ENCODE data around the gene AKAP8.

The AKAP8 gene

DNA sequence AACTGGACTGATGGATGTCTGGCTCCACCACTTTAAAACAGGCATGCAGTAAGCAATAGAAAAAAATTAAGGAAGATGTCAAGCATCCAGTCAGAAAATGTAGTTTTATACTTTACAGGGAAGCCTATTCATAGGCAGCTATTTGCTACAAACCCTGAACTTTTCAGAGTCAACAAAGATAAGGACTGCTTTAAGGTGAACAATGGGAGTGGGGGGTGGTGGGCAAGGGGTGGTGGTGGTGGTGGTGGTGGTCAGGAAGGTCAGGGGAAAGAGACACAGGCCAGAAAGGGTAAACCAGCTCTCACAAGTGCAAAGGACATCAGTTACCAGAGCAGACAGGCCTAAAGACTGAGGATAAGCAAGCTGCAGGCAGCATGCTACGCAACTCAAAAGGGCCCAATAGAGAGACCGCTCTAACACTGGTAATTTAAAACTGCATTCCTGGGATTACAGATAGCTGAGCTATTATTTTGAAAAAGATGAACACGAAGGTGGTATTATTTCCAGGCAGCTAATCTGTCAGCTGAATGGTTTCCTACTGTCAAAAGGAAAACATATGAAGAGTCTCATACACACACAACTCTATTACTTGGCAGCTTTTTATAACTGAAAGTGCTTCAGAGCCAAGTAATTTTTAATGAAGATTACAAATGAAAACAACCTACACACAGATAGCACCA lies 62.1 kb downstream of the AKAP8 start:
- DNase-seq = no peak
- H3K27me3 ChIP-seq (replicated peaks in 2 of 5; ENCODE audit: control insufficient read depth in 4 of 5, insufficient read depth in 5 of 5, low read length in 4 of 5) = no peaks in the 10 kb centered on the region
- peaks cover 15 to 48% (median 25%) of the 10 kb centered on the region in 4 experiments for H3K4me1 ChIP-seq (ENCODE audit: control extremely low read depth in 1 of 4, control insufficient read depth in 4 of 4, insufficient read depth in 4 of 4, low read length in 3 of 4)
- H3K27ac ChIP-seq (ENCODE audit: insufficient read depth in 1 of 2, low read depth in 1 of 2, low read length in 2 of 2, poor library complexity in 1 of 2, severe bottlenecking in 2 of 2) = peak overlapping the region; percentile 6 to 30
- no peaks in the 10 kb centered on the region for H3K9me3 ChIP-seq (ENCODE audit: control extremely low read depth in 1 of 5, control insufficient read depth in 4 of 5, insufficient read depth in 2 of 5, low read depth in 1 of 5, low read length in 4 of 5)
- H3K36me3 ChIP-seq (ENCODE audit: control insufficient read depth in 4 of 4, insufficient read depth in 4 of 4, low read length in 3 of 4) = peaks cover 0 to 9% (median under 1%) of the 10 kb centered on the region in 4 experiments
- 100% methylated on average over 2 of the region's 3 CpGs for WGBS (ENCODE audit: insufficient coverage)
- CTCF ChIA-PET = interaction anchor here (0.8 to 1.6 kb wide), 7 partner anchors 7 to 24 kb away, joined by 3 to 6 read pairs (median 4); no protein-coding TSS in a partner anchor
- POLR2A ChIA-PET = interaction anchor here (1.0 to 1.6 kb wide), 2 partner anchors 9 to 15 kb away, joined by 3 to 5 read pairs; partner anchors contain the start of gene BRD4
- H3K4me3 ChIP-seq (ENCODE audit: control insufficient read depth in 1 of 7, extremely low read depth in 1 of 7, insufficient read depth in 4 of 7, low read depth in 2 of 7, low read length in 6 of 7) = peak overlapping the region in 1 of 7 experiments; percentile 29

DNA sequence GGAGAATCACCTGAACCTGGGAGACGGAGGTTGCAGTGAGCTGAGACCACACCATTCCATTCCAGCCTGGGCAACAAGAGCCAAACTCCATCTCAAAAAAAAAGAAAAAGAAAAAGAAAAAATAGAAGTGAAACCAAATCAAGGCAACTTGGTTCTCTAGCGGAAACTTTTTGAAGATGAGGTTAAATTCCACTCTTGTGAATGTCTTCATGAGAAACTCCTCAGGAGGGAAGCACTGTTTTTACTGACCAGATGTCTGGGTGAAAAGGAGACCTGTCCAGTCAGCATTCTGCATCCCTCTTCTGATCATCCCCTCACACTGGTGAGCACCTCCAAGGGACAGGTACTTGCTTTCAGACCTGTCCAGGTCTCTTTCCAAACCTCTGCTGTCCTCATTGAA lies 63.1 kb downstream of the AKAP8 start:
- Histone ChIP-seq H3K36me3 (ENCODE audit: control insufficient read depth in 4 of 4, insufficient read depth in 4 of 4, low read length in 3 of 4) (peaks cover 0 to 9% (median under 1%) of the 10 kb centered on the region in 4 experiments), H3K27ac (ENCODE audit: insufficient read depth in 1 of 2, low read depth in 1 of 2, low read length in 2 of 2, poor library complexity in 1 of 2, severe bottlenecking in 2 of 2) (peak overlapping the region in 1 of 2 experiments; percentile 13), H3K4me3 (ENCODE audit: control insufficient read depth in 1 of 7, extremely low read depth in 1 of 7, insufficient read depth in 4 of 7, low read depth in 2 of 7, low read length in 6 of 7) (no peak overlapping the region), H3K9me3 (ENCODE audit: control extremely low read depth in 1 of 5, control insufficient read depth in 4 of 5, insufficient read depth in 2 of 5, low read depth in 1 of 5, low read length in 4 of 5) (no peaks in the 10 kb centered on the region), H3K27me3 (replicated peaks in 2 of 5; ENCODE audit: control insufficient read depth in 4 of 5, insufficient read depth in 5 of 5, low read length in 4 of 5) (no peaks in the 10 kb centered on the region), H3K4me1 (ENCODE audit: control extremely low read depth in 1 of 4, control insufficient read depth in 4 of 4, insufficient read depth in 4 of 4, low read length in 3 of 4) (peaks cover 15 to 49% (median 27%) of the 10 kb centered on the region in 4 experiments)
- ChIA-PET POLR2A (no interaction called here), CTCF (interaction anchor here (0.8 to 1.4 kb wide), 3 partner anchors 8 to 13 kb away, joined by 4 to 6 read pairs (median 4); no protein-coding TSS in a partner anchor)
- DNase-seq = no peak
- WGBS (ENCODE audit: insufficient coverage) = 86% methylated on average over 2 of the region's 2 CpGs

DNA sequence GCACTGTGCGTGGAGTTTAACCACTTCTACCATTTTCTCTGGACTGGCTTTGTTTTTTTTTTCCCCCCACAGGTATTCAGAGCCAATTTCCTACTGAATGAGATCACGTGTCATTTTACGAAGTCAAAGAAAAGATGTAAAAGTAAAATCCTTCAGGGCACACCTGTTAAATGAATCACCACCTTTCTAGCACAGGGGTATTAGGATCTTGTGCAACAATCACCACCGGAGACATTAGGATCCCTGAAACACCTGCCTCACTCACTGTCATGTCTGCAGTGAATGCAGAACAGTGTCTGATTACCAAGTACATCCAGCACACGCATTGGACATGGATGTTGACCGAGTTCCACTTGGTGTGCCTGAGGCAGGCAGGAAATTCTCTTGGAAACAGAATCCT lies 64.5 kb downstream of the AKAP8 start:
- H3K4me1 ChIP-seq (ENCODE audit: control extremely low read depth in 1 of 4, control insufficient read depth in 4 of 4, insufficient read depth in 4 of 4, low read length in 3 of 4) = peaks cover 15 to 43% (median 24%) of the 10 kb centered on the region in 4 experiments
- DNase-seq = no peak
- no peaks in the 10 kb centered on the region for H3K9me3 ChIP-seq (ENCODE audit: control extremely low read depth in 1 of 5, control insufficient read depth in 4 of 5, insufficient read depth in 2 of 5, low read depth in 1 of 5, low read length in 4 of 5)
- H3K36me3 ChIP-seq (ENCODE audit: control insufficient read depth in 4 of 4, insufficient read depth in 4 of 4, low read length in 3 of 4) = peaks cover 0 to 9% (median under 1%) of the 10 kb centered on the region in 4 experiments
- ChIA-PET POLR2A (no interaction called here), CTCF (interaction anchor here (1.0 to 1.4 kb wide), 3 partner anchors 17 to 23 kb away, joined by 3 to 4 read pairs (median 4); no protein-coding TSS in a partner anchor)
- H3K27me3 ChIP-seq (replicated peaks in 2 of 5; ENCODE audit: control insufficient read depth in 4 of 5, insufficient read depth in 5 of 5, low read length in 4 of 5) = no peaks in the 10 kb centered on the region
- H3K4me3 ChIP-seq (ENCODE audit: control insufficient read depth in 1 of 7, extremely low read depth in 1 of 7, insufficient read depth in 4 of 7, low read depth in 2 of 7, low read length in 6 of 7) = no peak overlapping the region
- H3K27ac ChIP-seq (ENCODE audit: insufficient read depth in 1 of 2, low read depth in 1 of 2, low read length in 2 of 2, poor library complexity in 1 of 2, severe bottlenecking in 2 of 2) = peak overlapping the region in 1 of 2 experiments; percentile 25
- WGBS (ENCODE audit: insufficient coverage) = 98% methylated on average over 6 of the region's 6 CpGs

DNA sequence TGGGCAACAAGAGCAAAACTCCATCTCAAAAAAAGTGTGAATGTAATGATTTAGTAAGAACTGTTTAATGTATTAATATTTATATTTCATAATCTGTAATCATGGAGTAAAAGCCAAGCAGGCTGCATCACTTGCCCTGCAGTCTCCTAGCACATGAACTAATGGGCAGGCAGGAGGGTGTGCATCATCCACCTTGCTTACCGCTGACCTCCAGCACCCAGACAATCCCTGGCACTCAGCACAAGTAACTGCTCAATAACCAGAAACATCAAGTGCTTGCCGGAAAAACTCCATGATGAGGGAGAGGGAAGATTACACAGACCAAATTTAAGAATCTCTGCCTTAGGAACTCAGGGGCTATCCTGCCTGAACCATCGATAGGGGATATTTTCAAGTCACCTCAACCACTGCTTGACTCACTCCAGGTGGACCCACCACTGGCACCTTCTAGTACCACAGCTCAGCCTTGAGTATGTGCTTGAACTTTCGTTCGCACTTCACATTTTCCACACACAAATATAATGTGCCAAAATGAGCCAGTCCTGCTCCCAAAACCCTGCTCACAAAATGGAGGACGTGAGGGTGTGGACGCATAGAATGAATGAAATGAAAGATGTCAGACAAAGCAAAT lies 65.8 kb downstream of the AKAP8 start:
- no peak overlapping the region for H3K4me3 ChIP-seq (ENCODE audit: control insufficient read depth in 1 of 7, extremely low read depth in 1 of 7, insufficient read depth in 4 of 7, low read depth in 2 of 7, low read length in 6 of 7)
- H3K27me3 ChIP-seq (replicated peaks in 2 of 5; ENCODE audit: control insufficient read depth in 4 of 5, insufficient read depth in 5 of 5, low read length in 4 of 5) = no peaks in the 10 kb centered on the region
- peaks cover 0 to 9% (median under 1%) of the 10 kb centered on the region in 4 experiments for H3K36me3 ChIP-seq (ENCODE audit: control insufficient read depth in 4 of 4, insufficient read depth in 4 of 4, low read length in 3 of 4)
- 100% methylated on average over 2 of the region's 7 CpGs for whole genome bisulfite sequencing (ENCODE audit: insufficient coverage)
- no peak overlapping the region for H3K27ac ChIP-seq (ENCODE audit: insufficient read depth in 1 of 2, low read depth in 1 of 2, low read length in 2 of 2, poor library complexity in 1 of 2, severe bottlenecking in 2 of 2)
- ChIA-PET CTCF (interaction anchor here (2.2 kb wide), 1 partner anchor 10 kb away, joined by 6 read pairs; no protein-coding TSS in a partner anchor), POLR2A (interaction anchor here (1.2 kb wide), 1 partner anchor 11 kb away, joined by 3 read pairs; no protein-coding TSS in a partner anchor)
- DNase-seq = no peak
- peaks cover 12 to 34% (median 20%) of the 10 kb centered on the region in 4 experiments for H3K4me1 ChIP-seq (ENCODE audit: control extremely low read depth in 1 of 4, control insufficient read depth in 4 of 4, insufficient read depth in 4 of 4, low read length in 3 of 4)
- H3K9me3 ChIP-seq (ENCODE audit: control extremely low read depth in 1 of 5, control insufficient read depth in 4 of 5, insufficient read depth in 2 of 5, low read depth in 1 of 5, low read length in 4 of 5) = no peaks in the 10 kb centered on the region

DNA sequence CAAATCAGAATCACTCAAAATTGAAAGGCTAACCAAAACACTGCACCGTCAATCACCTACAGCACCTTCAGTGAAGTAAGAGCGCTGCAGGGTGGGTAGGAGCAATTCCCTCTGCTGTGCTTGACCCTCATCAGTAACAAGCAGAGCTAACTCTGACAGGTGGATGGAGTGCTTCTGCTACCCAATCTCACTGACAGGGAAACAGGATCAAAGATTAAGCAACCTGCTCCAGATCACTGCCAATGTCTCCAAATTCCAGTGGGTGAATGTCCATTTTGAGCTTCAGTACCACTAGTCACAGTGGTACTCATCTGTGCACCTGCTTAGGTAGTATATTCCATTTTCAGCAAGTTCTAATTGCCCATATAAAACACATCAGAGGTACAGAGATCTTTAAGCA lies 72.4 kb downstream of the AKAP8 start:
- POLR2A ChIA-PET = no interaction called here
- Histone ChIP-seq H3K9me3 (ENCODE audit: control extremely low read depth in 1 of 5, control insufficient read depth in 4 of 5, insufficient read depth in 2 of 5, low read depth in 1 of 5, low read length in 4 of 5) (peaks cover 0 to 9% (median 3%) of the 10 kb centered on the region in 5 experiments), H3K27ac (ENCODE audit: insufficient read depth in 1 of 2, low read depth in 1 of 2, low read length in 2 of 2, poor library complexity in 1 of 2, severe bottlenecking in 2 of 2) (no peak overlapping the region), H3K27me3 (replicated peaks in 2 of 5; ENCODE audit: control insufficient read depth in 4 of 5, insufficient read depth in 5 of 5, low read length in 4 of 5) (no peaks in the 10 kb centered on the region), H3K4me3 (ENCODE audit: control insufficient read depth in 1 of 7, extremely low read depth in 1 of 7, insufficient read depth in 4 of 7, low read depth in 2 of 7, low read length in 6 of 7) (no peak overlapping the region), H3K36me3 (ENCODE audit: control insufficient read depth in 4 of 4, insufficient read depth in 4 of 4, low read length in 3 of 4) (peaks cover 0 to 7% (median 2%) of the 10 kb centered on the region in 4 experiments), H3K4me1 (ENCODE audit: control extremely low read depth in 1 of 4, control insufficient read depth in 4 of 4, insufficient read depth in 4 of 4, low read length in 3 of 4) (peaks cover 3 to 17% (median 9%) of the 10 kb centered on the region in 4 experiments)
- 100% methylated on average over 2 of the region's 2 CpGs for WGBS (ENCODE audit: insufficient coverage)
- CTCF ChIA-PET = no interaction called here
- no peak for DNase-seq

DNA sequence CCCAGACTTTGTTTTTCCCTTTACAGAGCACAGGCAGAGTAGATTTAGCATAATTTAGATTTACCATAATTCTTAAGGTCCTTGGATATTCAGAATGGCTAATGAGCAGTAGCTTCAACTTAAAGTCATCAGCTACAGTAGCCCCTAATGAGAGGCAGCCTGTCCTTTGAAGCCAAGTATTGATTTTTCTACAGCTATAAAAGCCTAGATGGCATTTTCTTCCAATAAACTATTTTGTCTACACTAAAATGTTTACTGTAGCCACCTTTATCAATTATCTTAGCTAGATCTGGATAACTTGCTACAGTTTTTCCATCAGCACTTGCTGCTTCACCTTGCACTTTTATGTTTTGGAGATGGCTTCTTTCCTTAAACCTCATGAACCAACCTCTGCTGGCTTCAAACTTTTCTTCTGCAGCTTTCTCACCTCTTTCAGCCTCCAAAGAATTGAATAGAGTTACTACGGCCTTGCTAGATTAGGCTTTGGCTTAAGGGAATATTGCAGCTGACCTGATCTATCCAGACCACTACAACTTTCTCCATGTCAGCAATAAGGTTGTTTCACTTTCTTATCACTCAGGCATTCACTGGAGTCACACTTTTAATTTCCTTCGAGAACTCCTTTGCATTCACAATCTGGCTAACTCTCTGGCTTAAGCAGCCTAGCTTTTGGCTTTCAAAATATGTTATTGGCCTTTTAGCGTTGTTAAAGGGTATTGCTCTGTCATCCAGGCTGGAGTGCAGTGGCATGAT lies 73.8 kb downstream of the AKAP8 start:
- H3K4me1 ChIP-seq (ENCODE audit: control extremely low read depth in 1 of 4, control insufficient read depth in 4 of 4, insufficient read depth in 4 of 4, low read length in 3 of 4) = peaks cover 0 to 16% (median 11%) of the 10 kb centered on the region in 4 experiments
- ChIA-PET CTCF (interaction anchor here (0.5 kb wide), 1 partner anchor 11 kb away, joined by 3 read pairs; no protein-coding TSS in a partner anchor), POLR2A (no interaction called here)
- H3K9me3 ChIP-seq (ENCODE audit: control extremely low read depth in 1 of 5, control insufficient read depth in 4 of 5, insufficient read depth in 2 of 5, low read depth in 1 of 5, low read length in 4 of 5) = peaks cover 0 to 9% (median 3%) of the 10 kb centered on the region in 5 experiments
- H3K4me3 ChIP-seq (ENCODE audit: control insufficient read depth in 1 of 7, extremely low read depth in 1 of 7, insufficient read depth in 4 of 7, low read depth in 2 of 7, low read length in 6 of 7) = no peak overlapping the region
- no peak overlapping the region for H3K27ac ChIP-seq (ENCODE audit: insufficient read depth in 1 of 2, low read depth in 1 of 2, low read length in 2 of 2, poor library complexity in 1 of 2, severe bottlenecking in 2 of 2)
- WGBS (ENCODE audit: insufficient coverage) = 100% methylated on average over 2 of the region's 3 CpGs
- H3K36me3 ChIP-seq (ENCODE audit: control insufficient read depth in 4 of 4, insufficient read depth in 4 of 4, low read length in 3 of 4) = peaks cover 0 to 7% (median 2%) of the 10 kb centered on the region in 4 experiments
- no peaks in the 10 kb centered on the region for H3K27me3 ChIP-seq (replicated peaks in 2 of 5; ENCODE audit: control insufficient read depth in 4 of 5, insufficient read depth in 5 of 5, low read length in 4 of 5)
- DNase-seq = no peak

All from common myeloid progenitor, CD34-positive (primary cell).